Gastroesophageal sphincter (tissue), 3 donors: ENCODE data around the gene ELK4.

Experiments used
- CTCF ChIP-seq, 4 experiments: fragments of 200-600 bp in 2 of 4; fragments of 450-650 bp in 2 of 4; sonication (generic) in 1 of 4; IDR thresholded peaks; one replicate each; pipeline ENCODE4 v1.5.1; 2017 to 2019; ENCODE audit warnings: antibody characterized with exemption in 4 of 4, mild to moderate bottlenecking in 2 of 4, moderate library complexity in 2 of 4
- EP300 ChIP-seq: sonication (generic); formaldehyde crosslinking; IDR thresholded peaks from one replicate; pipeline ENCODE4 v1.6.1; 2017; ENCODE audit warnings: antibody characterized with exemption, mild to moderate bottlenecking
- POLR2AphosphoS5 ChIP-seq: sonication (generic); formaldehyde crosslinking; IDR thresholded peaks from one replicate; pipeline ENCODE4 v1.6.1; 2017; ENCODE audit warnings: antibody characterized with exemption

- TF ChIP-seq CTCF (IDR thresholded peaks at IDR 0.05) (no peak), POLR2AphosphoS5 (no peak), EP300 (no peak)
These were observed 21.2 kb upstream of the ELK4 start for GRCh38 chr1:205652984-205653383.
